RWPE2 (cell line): ENCODE measurements around the gene C11orf21.
"Not testable (repeated sequence)": the region's sequence is repeated elsewhere in the genome, so short reads cannot be mapped to it uniquely, and the experiment has no call there.

Source experiments
- ATAC-seq: fragments of 200-7000 bp; cut with Tn5 transposase; 3 replicates; pipeline ENCODE4 v1.9.1; 2021; ENCODE audit warnings: low read depth
- DNase-seq: peaks from one replicate; pipeline ENCODE4 v3.0.0-alpha.2; 2020; ENCODE audit warnings: low spot score
- H3K27ac ChIP-seq: fragments of 450-650 bp; 2 replicates; pipeline ENCODE4 v1.5.1; 2017; ENCODE audit warnings: mild to moderate bottlenecking; ENCODE audit not compliant: poor library complexity, severe bottlenecking
- H3K27me3 ChIP-seq: fragments of 250-450 bp; sonication (Bioruptor Pico); 2 replicates; pipeline ENCODE4 v1.5.1; 2021; ENCODE audit warnings: mild to moderate bottlenecking, moderate library complexity; ENCODE audit not compliant: insufficient read depth, poor library complexity, severe bottlenecking
- H3K36me3 ChIP-seq: fragments of 250-450 bp; sonication (Bioruptor Pico); 2 replicates; pipeline ENCODE4 v1.5.1; 2020; ENCODE audit warnings: low read depth, mild to moderate bottlenecking, moderate library complexity
- H3K4me1 ChIP-seq: fragments of 250-450 bp; sonication (Bioruptor Pico); 2 replicates; pipeline ENCODE4 v1.5.1; 2021; ENCODE audit warnings: mild to moderate bottlenecking, moderate library complexity; ENCODE audit not compliant: insufficient read depth, poor library complexity, severe bottlenecking
- H3K4me3 ChIP-seq: fragments of 250-450 bp; sonication (Bioruptor Pico); 2 replicates; pipeline ENCODE4 v1.5.1; 2021; ENCODE audit warnings: mild to moderate bottlenecking, moderate library complexity; ENCODE audit not compliant: severe bottlenecking
- H3K9me3 ChIP-seq: fragments of 250-450 bp; sonication (Bioruptor Pico); 2 replicates; pipeline ENCODE4 v1.5.1; 2021; ENCODE audit warnings: mild to moderate bottlenecking, moderate library complexity; ENCODE audit not compliant: severe bottlenecking
- TF ChIP-seq, protein P1 (sequence below): fragments of 450-650 bp; IDR thresholded peaks from one replicate; pipeline ENCODE4 v1.5.1; 2017; ENCODE audit warnings: mild to moderate bottlenecking, moderate library complexity; ENCODE audit not compliant: poor library complexity, severe bottlenecking

Gene C11orf21

DNA sequence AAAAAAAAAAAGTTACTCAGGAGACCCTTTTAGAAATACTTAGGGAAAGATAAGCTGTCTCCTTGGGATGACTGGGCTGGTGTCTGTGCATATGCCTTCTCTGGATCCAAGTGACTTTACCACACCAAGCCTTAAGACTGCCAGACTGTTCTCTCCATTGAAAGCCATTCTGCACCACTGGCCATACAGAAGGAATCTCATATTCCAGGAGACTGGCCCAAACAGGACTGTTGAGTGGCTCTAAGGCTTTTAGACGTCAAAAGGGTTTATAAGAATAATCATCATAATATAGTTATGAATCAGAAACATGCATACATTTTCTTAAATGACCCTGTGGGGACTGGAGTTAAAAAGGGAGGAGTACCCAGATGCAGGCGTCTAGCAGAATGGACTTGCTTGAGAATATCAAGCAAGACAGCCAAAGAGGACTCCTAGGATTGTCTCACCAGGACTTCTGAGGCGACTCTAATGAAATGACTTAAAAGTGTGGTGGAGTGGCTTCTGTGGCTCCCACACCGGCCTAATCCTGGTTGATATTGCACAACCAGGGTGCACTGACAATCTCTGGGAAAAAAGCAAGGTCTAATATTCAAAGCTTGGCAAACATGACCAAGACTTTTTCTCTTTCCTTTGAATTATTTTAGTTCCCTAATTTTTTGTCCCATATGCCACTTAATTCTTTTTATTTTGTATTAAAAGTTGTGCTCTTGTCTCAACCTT lies 31.9 kb upstream of the C11orf21 start:
- H3K27me3 ChIP-seq: not testable (repeated sequence)

DNA sequence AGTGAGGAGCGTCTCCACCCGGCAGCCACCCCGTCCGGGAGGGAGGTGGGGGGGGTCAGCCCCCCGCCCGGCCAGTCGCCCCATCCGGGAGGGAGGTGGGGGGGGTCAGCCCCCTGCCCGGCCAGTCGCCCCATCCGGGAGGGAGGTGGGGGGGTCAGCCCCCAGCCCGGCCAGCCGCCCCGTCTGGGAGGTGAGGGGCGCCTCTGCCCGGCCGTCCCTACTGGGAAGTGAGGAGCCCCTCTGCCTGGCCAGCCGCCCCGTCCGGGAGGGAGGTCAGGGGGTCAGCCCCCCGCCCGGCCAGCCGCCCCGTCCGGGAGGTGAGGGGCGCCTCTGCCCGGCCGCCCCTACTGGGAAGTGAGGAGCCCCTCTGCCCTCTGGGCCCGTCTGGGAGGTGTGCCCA lies 30.9 kb upstream of the C11orf21 start:
- not testable (repeated sequence) for H3K27ac ChIP-seq, H3K9me3 ChIP-seq, H3K4me1 ChIP-seq, ATAC-seq, H3K36me3 ChIP-seq, H3K4me3 ChIP-seq, H3K27me3 ChIP-seq, DNase-seq

More for the DNA sequence above, 31.9 kb upstream of the C11orf21 start:
- H3K4me3 ChIP-seq, DNase-seq, H3K4me1 ChIP-seq, H3K36me3 ChIP-seq, ATAC-seq, H3K27ac ChIP-seq, H3K9me3 ChIP-seq: not testable (repeated sequence)

DNA sequence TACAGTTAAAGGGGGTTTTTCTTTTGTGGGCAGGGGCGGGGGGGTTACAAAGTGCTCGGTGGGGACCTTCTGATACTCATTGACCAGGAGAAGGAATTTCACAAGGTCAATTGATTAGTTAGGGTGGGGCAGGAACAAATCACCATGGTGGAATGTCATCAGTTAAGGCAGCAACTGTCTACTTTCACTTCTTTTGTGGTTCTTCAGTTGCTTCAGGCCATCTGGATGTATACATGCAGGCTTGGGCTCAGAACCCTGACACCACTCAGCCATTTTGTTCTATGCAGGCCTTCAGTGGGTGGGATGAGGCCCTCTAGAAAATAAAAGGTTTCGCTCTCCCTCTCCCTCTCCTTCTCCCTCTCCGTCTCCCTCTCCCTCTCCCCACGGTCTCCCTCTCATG lies 29.7 kb upstream of the C11orf21 start:
- DNase-seq: no peak
- ATAC-seq: no peak
- H3K27me3 ChIP-seq: no peaks in the 10 kb centered on the region
- no peaks in the 10 kb centered on the region for H3K9me3 ChIP-seq
- H3K4me3 ChIP-seq: no peak overlapping the region
- TF ChIP-seq, protein P1, sequence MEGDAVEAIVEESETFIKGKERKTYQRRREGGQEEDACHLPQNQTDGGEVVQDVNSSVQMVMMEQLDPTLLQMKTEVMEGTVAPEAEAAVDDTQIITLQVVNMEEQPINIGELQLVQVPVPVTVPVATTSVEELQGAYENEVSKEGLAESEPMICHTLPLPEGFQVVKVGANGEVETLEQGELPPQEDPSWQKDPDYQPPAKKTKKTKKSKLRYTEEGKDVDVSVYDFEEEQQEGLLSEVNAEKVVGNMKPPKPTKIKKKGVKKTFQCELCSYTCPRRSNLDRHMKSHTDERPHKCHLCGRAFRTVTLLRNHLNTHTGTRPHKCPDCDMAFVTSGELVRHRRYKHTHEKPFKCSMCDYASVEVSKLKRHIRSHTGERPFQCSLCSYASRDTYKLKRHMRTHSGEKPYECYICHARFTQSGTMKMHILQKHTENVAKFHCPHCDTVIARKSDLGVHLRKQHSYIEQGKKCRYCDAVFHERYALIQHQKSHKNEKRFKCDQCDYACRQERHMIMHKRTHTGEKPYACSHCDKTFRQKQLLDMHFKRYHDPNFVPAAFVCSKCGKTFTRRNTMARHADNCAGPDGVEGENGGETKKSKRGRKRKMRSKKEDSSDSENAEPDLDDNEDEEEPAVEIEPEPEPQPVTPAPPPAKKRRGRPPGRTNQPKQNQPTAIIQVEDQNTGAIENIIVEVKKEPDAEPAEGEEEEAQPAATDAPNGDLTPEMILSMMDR: no peak
- no peaks in the 10 kb centered on the region for H3K4me1 ChIP-seq
- H3K36me3 ChIP-seq: no peaks in the 10 kb centered on the region
- no peak overlapping the region for H3K27ac ChIP-seq

DNA sequence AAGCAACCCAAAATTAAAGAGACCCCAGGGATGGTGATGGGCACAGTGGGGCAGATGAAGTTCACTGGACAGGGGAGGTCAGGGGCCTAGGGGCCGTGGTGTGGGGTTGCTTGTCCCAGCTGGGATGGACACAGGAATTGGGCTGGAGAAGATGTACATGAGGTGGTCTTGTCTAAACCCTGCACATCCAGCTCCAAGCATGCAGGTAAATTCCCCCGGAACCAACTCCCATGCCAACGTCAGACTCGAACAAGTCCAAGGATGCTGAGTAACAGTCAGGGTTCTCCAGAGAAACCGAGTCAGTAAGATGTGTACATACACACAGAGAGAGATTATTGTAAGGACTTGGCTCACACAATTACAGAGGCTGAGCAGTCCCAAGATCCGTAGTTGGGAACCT lies 29.0 kb upstream of the C11orf21 start:
- ATAC-seq: no peak

DNA sequence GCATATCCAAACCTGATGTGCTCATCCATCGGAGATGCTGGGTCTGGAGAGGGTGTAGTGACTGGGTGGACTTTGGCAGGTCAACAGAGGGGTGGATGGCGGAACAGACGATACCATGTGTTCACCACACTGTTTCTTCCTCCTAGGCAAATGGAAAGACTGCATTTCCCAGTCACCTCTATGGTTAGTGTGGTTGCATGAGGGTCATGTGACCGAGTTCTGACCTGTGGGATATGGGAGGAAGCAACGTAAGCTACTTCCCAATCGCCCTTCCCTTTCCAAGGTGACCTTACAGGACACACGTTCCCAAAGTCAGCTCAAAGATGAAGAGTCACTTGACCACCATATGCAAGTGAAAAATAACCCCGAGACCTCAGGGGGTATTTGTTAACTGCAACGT lies 27.8 kb upstream of the C11orf21 start:
- H3K4me1 ChIP-seq: no peaks in the 10 kb centered on the region
- H3K4me3 ChIP-seq: no peak overlapping the region
- TF ChIP-seq, protein P1: no peak
- DNase-seq: no peak
- no peaks in the 10 kb centered on the region for H3K27me3 ChIP-seq
- ATAC-seq: no peak
- H3K36me3 ChIP-seq: no peaks in the 10 kb centered on the region
- H3K27ac ChIP-seq: no peak overlapping the region
- no peaks in the 10 kb centered on the region for H3K9me3 ChIP-seq

More for the DNA sequence above, 29.0 kb upstream of the C11orf21 start:
- Histone ChIP-seq H3K36me3 (no peaks in the 10 kb centered on the region), H3K27me3 (no peaks in the 10 kb centered on the region), H3K27ac (no peak overlapping the region), H3K9me3 (no peaks in the 10 kb centered on the region), H3K4me1 (no peaks in the 10 kb centered on the region), H3K4me3 (no peak overlapping the region)
- TF ChIP-seq, protein P1: no peak
- no peak for DNase-seq
